ENCODE data around the gene MT1F. TPM values are rescaled to one million over a fixed set of nuclear protein-coding genes. Genes with fewer than 3 reads are reported as not detected.
"Not testable (repeated sequence)": the region's sequence is repeated elsewhere in the genome, so short reads cannot be mapped to it uniquely, and the experiment has no call there.

MT1F gene
- total RNA-seq, 1 experiment from 2014 or later = 2.1 TPM

DNA sequence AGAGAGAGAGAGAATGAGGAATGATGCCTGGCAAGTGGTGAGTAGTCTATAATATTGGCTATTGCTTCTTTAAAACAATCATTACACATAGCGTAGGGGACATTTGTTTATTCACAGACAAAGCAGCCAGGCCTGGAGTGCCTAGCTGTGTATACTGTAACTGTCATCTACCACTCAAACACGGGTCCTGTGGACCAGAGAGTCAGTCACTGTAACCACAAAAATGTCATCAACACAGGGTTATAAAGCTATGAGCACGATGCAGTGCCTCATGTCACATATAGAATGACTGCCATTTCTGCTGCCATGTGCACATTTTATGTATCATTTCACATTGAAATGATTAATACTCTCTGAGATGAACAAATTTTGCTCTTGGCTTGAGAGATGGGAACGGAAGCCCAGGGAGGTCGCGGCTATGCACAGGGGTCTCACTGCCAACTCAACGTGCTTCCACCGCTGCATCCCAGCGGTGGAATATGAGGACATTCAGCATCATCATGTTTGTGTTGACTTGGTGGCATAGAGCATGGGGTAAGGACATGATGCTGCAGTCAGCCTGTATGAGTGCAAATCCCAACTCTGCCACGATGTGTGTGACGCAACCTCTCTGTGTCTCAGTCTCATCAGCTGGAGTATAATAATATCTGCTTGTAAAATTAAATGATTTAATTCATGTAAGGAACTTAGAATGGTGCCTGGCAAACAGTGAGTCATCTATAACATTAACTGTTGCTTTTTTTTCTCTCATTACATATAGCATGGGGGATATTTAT is 15.2 kb downstream of the MT1F start:
- no peak for DNase-seq (ENCODE audit: low read depth, low spot score)
- Histone ChIP-seq H3K4me1 (ENCODE audit: control insufficient read depth, insufficient read depth, low read length) (no peaks in the 10 kb centered on the region), H3K9me3 (ENCODE audit: control insufficient read depth, insufficient read depth, low read depth, low read length) (no peaks in the 10 kb centered on the region), H3K27ac (ENCODE audit: low read length) (no peak overlapping the region), H3K27me3 (ENCODE audit: control insufficient read depth, insufficient read depth, low read length) (no peaks in the 10 kb centered on the region), H3K36me3 (ENCODE audit: control insufficient read depth, insufficient read depth, low read length) (no peaks in the 10 kb centered on the region), H3K4me3 (ENCODE audit: low read depth in 2 of 2, low read length in 2 of 2) (no peak overlapping the region)
- TF ChIP-seq SIN3A (IDR thresholded peaks at IDR 0.05; ENCODE audit: borderline replicate concordance, insufficient read depth, low read depth, low read length) (no peak), POLR2AphosphoS5 (IDR thresholded peaks at IDR 0.05; ENCODE audit: low read depth, low read length) (no peak), TCF7L2 (IDR thresholded peaks at IDR 0.05; ENCODE audit: low read depth, low read length) (no peak)
- TF ChIP-seq, protein P1, sequence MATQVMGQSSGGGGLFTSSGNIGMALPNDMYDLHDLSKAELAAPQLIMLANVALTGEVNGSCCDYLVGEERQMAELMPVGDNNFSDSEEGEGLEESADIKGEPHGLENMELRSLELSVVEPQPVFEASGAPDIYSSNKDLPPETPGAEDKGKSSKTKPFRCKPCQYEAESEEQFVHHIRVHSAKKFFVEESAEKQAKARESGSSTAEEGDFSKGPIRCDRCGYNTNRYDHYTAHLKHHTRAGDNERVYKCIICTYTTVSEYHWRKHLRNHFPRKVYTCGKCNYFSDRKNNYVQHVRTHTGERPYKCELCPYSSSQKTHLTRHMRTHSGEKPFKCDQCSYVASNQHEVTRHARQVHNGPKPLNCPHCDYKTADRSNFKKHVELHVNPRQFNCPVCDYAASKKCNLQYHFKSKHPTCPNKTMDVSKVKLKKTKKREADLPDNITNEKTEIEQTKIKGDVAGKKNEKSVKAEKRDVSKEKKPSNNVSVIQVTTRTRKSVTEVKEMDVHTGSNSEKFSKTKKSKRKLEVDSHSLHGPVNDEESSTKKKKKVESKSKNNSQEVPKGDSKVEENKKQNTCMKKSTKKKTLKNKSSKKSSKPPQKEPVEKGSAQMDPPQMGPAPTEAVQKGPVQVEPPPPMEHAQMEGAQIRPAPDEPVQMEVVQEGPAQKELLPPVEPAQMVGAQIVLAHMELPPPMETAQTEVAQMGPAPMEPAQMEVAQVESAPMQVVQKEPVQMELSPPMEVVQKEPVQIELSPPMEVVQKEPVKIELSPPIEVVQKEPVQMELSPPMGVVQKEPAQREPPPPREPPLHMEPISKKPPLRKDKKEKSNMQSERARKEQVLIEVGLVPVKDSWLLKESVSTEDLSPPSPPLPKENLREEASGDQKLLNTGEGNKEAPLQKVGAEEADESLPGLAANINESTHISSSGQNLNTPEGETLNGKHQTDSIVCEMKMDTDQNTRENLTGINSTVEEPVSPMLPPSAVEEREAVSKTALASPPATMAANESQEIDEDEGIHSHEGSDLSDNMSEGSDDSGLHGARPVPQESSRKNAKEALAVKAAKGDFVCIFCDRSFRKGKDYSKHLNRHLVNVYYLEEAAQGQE (IDR thresholded peaks at IDR 0.05; ENCODE audit: insufficient read depth in 1 of 2, low read depth in 2 of 2, low read length in 1 of 2) = no peak
- TF ChIP-seq, protein P2, sequence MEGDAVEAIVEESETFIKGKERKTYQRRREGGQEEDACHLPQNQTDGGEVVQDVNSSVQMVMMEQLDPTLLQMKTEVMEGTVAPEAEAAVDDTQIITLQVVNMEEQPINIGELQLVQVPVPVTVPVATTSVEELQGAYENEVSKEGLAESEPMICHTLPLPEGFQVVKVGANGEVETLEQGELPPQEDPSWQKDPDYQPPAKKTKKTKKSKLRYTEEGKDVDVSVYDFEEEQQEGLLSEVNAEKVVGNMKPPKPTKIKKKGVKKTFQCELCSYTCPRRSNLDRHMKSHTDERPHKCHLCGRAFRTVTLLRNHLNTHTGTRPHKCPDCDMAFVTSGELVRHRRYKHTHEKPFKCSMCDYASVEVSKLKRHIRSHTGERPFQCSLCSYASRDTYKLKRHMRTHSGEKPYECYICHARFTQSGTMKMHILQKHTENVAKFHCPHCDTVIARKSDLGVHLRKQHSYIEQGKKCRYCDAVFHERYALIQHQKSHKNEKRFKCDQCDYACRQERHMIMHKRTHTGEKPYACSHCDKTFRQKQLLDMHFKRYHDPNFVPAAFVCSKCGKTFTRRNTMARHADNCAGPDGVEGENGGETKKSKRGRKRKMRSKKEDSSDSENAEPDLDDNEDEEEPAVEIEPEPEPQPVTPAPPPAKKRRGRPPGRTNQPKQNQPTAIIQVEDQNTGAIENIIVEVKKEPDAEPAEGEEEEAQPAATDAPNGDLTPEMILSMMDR (IDR thresholded peaks at IDR 0.05) = no peak
- ChIA-PET CTCF (interaction anchor here (0.6 to 1.4 kb wide), 2 partner anchors 23 to 29 kb away, joined by 5 to 6 read pairs; no protein-coding TSS in a partner anchor), POLR2A (interaction anchor here (0.6 kb wide), 1 partner anchor 44 kb away, joined by 3 read pairs; no protein-coding TSS in a partner anchor)
- in situ Hi-C loops (cut with HindIII; ENCODE audit: low pct_unique_long_range_greater_than_20kb, low sequenced_read_pairs) = no loop called here
- ATAC-seq = no peak
- BruUV-seq (replicated peaks) = no TSS peak
- intact Hi-C loops (cut with micrococcal nuclease; ENCODE audit: unreplicated experiment) = no loop called here

DNA sequence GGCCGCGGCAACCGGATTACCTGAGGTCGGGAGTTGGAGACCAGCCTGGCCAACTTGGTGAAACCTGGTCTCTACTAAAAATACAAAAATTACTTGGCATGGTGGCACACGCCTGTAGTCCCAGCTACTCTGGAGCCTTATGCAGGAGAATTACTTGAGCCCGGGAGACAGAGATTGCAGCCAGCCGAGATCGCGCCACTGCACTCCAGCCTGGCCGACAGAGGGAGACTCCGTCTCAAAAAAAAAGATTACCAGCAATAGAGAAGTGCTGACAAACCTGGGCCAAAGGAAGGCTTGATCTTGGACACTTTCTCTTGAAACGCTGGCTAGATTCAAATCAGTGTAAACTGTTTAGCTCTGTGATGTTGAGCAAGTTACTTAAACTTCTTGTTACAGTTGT is 16.2 kb downstream of the MT1F start:
- in situ Hi-C loops (cut with HindIII; ENCODE audit: low pct_unique_long_range_greater_than_20kb, low sequenced_read_pairs) (no loop called here), intact Hi-C loops (cut with micrococcal nuclease; ENCODE audit: unreplicated experiment) (no loop called here)
- no TSS peak for BruUV-seq (replicated peaks)
- Histone ChIP-seq H3K36me3 (ENCODE audit: control insufficient read depth, insufficient read depth, low read length) (no peaks in the 10 kb centered on the region), H3K4me3 (ENCODE audit: low read depth in 2 of 2, low read length in 2 of 2) (no peak overlapping the region), H3K27me3 (ENCODE audit: control insufficient read depth, insufficient read depth, low read length) (no peaks in the 10 kb centered on the region), H3K4me1 (ENCODE audit: control insufficient read depth, insufficient read depth, low read length) (no peaks in the 10 kb centered on the region), H3K9me3 (ENCODE audit: control insufficient read depth, insufficient read depth, low read depth, low read length) (no peaks in the 10 kb centered on the region), H3K27ac (ENCODE audit: low read length) (no peak overlapping the region)
- CTCF ChIA-PET = interaction anchor here (0.7 to 1.4 kb wide), 3 partner anchors 28 to 876 kb away, joined by 3 to 6 read pairs (median 3); no protein-coding TSS in a partner anchor
- no peak for TF ChIP-seq SIN3A (IDR thresholded peaks at IDR 0.05; ENCODE audit: borderline replicate concordance, insufficient read depth, low read depth, low read length)
- TF ChIP-seq, protein P2 (IDR thresholded peaks at IDR 0.05) = peak; percentile 82
- no peak for DNase-seq (ENCODE audit: low read depth, low spot score)
- peak; percentile 81; the same call in 1 of the 2 replicates for ATAC-seq
- POLR2A ChIA-PET = interaction anchor here (0.7 kb wide), 1 partner anchor 72 kb away, joined by 3 read pairs; no protein-coding TSS in a partner anchor

DNA sequence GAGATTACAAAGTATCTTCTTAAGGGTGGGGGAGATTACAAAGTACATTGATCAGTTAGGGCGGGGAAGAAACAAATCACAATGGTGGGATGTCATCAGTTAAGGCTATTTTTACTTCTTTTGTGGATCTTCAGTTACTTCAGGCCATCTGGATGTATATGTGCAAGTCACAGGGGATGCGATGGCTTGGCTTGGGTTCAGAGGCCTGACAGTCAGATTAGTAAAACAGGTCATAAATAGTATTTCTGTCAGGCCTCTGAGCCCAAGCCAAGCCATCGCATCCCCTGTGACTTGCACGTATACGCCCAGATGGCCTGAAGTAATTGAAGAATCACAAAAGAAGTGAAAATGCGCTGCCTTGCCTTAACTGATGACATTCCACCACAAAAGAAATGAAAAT is 16.8 kb downstream of the MT1F start:
- H3K9me3 ChIP-seq (ENCODE audit: control insufficient read depth, insufficient read depth, low read depth, low read length); ATAC-seq; H3K27ac ChIP-seq (ENCODE audit: low read length); intact Hi-C loops (cut with micrococcal nuclease; ENCODE audit: unreplicated experiment); DNase-seq (ENCODE audit: low read depth, low spot score); H3K4me3 ChIP-seq (ENCODE audit: low read depth in 2 of 2, low read length in 2 of 2); H3K36me3 ChIP-seq (ENCODE audit: control insufficient read depth, insufficient read depth, low read length); in situ Hi-C loops (cut with HindIII; ENCODE audit: low pct_unique_long_range_greater_than_20kb, low sequenced_read_pairs); POLR2A ChIA-PET; H3K4me1 ChIP-seq (ENCODE audit: control insufficient read depth, insufficient read depth, low read length); BruUV-seq (replicated peaks); H3K27me3 ChIP-seq (ENCODE audit: control insufficient read depth, insufficient read depth, low read length): not testable (repeated sequence)
- CTCF ChIA-PET = interaction anchor here (1.4 kb wide), 1 partner anchor 27 kb away, joined by 6 read pairs; no protein-coding TSS in a partner anchor

All from Panc1 (cell line).